ENCODE data around the gene NGDN. TPM values are rescaled to one million over a fixed set of nuclear protein-coding genes. Genes with fewer than 3 reads are reported as not detected.

Gene NGDN
- total RNA-seq, 6 donors from 2014 or later: 25.4 to 42.6 (median 35.5) TPM

DNA sequence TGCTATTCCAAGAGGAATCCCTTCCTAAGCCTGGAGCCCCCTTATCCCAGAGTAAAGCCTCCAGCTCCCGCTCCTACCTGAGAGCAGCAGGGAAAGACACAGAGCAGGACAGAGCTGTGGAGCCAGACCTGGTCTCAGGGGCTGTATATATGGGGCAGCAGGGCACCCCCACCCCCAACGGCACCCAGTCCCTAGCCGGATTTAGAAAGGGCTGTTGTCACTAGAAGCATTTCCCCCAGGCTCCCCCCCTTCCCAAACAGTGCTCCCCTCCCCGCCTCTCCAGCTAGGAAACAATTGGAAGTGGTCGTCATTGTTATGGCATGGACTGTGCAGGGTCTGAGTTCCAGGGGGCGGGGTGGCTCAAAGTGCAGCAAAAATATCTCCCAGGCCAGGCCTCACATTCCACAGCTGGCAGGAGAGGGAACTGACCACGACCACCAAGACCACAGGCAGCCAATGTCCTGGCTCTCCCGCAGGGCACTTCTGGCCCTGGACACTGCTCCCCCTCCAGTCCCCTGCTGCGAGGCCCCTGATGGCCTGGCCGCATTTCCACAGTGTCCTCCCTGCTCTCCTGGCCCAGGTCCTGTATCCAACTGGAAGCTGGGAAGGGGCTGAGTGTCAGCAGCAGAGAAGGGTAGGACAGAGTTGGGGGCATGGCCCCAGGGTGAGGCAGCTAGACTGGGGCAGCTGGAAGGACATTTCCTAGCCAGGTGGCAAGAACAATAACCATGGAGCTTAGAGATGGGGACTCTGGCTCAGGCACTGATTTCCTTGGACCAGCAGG is 33.8 kb upstream of the NGDN start, which contains the start of gene MYH7:
TSS of gene MYH7 (minus strand) at position 118 of the 784 bp plus-strand sequence. CDS start 1,928 bp downstream, outside the sequence.
- H3K4me3 ChIP-seq: no peak within 1 kb of the TSS
- no peaks in the 10 kb centered on the region for H3K36me3 ChIP-seq
- H3K4me1 ChIP-seq: no peaks in the 10 kb centered on the region
- TF ChIP-seq, protein P1, sequence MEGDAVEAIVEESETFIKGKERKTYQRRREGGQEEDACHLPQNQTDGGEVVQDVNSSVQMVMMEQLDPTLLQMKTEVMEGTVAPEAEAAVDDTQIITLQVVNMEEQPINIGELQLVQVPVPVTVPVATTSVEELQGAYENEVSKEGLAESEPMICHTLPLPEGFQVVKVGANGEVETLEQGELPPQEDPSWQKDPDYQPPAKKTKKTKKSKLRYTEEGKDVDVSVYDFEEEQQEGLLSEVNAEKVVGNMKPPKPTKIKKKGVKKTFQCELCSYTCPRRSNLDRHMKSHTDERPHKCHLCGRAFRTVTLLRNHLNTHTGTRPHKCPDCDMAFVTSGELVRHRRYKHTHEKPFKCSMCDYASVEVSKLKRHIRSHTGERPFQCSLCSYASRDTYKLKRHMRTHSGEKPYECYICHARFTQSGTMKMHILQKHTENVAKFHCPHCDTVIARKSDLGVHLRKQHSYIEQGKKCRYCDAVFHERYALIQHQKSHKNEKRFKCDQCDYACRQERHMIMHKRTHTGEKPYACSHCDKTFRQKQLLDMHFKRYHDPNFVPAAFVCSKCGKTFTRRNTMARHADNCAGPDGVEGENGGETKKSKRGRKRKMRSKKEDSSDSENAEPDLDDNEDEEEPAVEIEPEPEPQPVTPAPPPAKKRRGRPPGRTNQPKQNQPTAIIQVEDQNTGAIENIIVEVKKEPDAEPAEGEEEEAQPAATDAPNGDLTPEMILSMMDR (IDR thresholded peaks at IDR 0.05): no peak
- TF ChIP-seq POLR2A (IDR thresholded peaks at IDR 0.05): no peak
- no peak for TF ChIP-seq POLR2AphosphoS5 (IDR thresholded peaks at IDR 0.05)
- TF ChIP-seq EP300 (IDR thresholded peaks at IDR 0.05): no peak
- 50 to 54% methylated on average over 3 to 10 of the region's 10 CpGs for WGBS, 2 donors
- H3K27ac ChIP-seq: no peak within 1 kb of the TSS
- ATAC-seq (ENCODE audit: low FRiP score in 2 of 2) (no peak), DNase-seq (peak in 1 of 2 donors; percentile 4)
- H3K27me3 ChIP-seq: no peaks in the 10 kb centered on the region
- no peaks in the 10 kb centered on the region for H3K9me3 ChIP-seq

DNA sequence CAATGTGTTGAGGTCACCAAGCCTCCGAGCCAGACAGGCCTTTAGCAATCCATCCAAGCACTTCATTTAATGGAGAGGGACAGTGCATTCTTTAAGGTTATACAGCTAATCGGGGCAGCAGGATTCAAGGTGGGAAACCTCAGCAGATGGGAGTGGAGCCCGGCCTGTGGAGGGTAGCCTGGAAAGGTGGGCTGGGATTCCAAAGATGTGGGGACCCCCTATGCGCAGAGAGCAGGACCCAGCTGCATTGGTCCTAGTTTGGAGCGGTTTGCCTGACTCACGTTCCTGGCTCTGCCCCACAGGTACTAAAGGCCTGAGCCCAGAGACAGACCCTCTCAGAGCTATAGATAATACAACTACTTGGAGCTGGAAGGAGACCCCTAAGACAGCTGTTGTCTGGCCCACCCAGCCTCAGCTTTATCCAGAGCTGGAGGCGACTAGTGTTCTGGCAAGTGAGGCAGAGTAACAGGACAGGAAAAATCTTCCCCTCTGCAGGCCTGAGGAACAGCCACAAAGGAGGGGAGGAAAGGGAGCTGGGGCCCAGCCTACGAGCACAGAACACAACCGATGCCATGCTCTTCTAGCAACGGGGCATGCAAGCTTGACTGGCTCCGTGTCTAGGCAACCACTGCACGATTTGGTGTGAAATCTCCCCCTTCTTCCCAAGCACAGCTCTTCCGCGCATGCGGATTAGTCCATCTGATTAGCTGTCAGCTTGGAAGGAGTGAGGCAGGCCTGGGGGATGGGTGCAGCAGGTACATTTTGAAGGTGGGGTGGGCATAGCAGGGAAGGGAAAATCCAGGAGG is 33.0 kb upstream of the NGDN start:
- no peak for TF ChIP-seq POLR2AphosphoS5 (IDR thresholded peaks at IDR 0.05)
- TF ChIP-seq, protein P1 (IDR thresholded peaks at IDR 0.05): no peak
- no peak for TF ChIP-seq POLR2A (IDR thresholded peaks at IDR 0.05)
- TF ChIP-seq EP300 (IDR thresholded peaks at IDR 0.05): no peak
- Histone ChIP-seq H3K4me1 (no peaks in the 10 kb centered on the region), H3K9me3 (no peaks in the 10 kb centered on the region), H3K27me3 (no peaks in the 10 kb centered on the region), H3K4me3 (no peak overlapping the region), H3K36me3 (no peaks in the 10 kb centered on the region), H3K27ac (no peak overlapping the region)
- 69 to 77% methylated on average over 8 to 15 of the region's 15 CpGs for WGBS, 2 donors
- ATAC-seq (ENCODE audit: low FRiP score in 2 of 2): no peak
- no peak for DNase-seq

DNA sequence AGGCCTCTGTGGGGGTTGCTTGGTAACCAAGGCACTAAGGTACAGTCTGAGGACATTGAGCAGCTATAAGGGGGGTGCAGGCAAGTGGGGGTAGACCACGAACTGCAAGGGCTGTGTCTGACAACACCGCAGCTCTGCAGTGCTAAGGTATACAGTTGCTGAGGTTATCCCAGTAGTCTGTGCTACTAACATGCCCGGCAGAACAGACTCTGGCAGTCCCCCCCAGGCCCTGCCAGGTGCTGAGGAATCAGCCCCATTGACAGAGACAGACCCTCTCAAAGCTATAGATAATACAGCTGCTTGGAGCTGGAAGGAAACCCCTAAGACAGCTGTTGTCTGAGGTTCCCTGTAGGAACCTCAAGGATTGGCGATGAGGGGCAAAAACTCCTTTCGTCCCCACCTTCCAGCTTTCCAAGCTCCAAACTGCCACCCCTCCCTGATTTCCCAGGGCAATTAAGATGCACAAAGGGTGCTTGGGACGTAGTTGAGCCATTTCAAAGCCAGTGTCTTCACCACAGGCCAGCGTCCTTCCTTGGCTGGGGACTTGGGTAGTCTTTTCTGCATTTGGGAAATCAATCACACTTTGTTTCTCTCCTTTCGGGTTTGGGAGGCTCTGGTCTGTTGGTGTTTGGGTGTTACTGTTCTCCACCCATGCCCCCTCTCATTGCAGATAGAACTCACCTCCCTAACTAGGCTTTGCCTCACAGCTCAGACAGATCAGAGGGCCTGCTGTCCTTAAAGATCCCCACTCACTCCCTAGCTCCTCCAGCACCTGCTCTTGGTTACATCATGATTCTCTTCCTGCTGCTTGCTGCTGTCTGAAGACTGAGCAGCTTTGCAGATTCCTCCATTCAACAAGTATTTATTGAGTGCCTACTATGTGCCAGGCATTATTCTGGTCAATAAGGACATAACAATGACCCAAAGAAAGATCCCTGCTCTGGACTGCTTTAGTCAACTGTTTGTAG is 32.1 kb upstream of the NGDN start:
- DNase-seq (peak in 1 of 2 donors; percentile 18), ATAC-seq (ENCODE audit: low FRiP score in 2 of 2) (no peak)
- H3K4me3 ChIP-seq: no peak overlapping the region
- WGBS, 2 donors: 85 to 86% methylated on average over 6 to 8 of the region's 8 CpGs
- H3K27ac ChIP-seq: no peak overlapping the region
- no peaks in the 10 kb centered on the region for H3K4me1 ChIP-seq
- H3K36me3 ChIP-seq: no peaks in the 10 kb centered on the region
- no peaks in the 10 kb centered on the region for H3K27me3 ChIP-seq
- H3K9me3 ChIP-seq: no peaks in the 10 kb centered on the region
- no peak for TF ChIP-seq POLR2AphosphoS5 (IDR thresholded peaks at IDR 0.05)
- TF ChIP-seq, protein P1 (IDR thresholded peaks at IDR 0.05): no peak
- no peak for TF ChIP-seq POLR2A (IDR thresholded peaks at IDR 0.05)
- TF ChIP-seq EP300 (IDR thresholded peaks at IDR 0.05): no peak

DNA sequence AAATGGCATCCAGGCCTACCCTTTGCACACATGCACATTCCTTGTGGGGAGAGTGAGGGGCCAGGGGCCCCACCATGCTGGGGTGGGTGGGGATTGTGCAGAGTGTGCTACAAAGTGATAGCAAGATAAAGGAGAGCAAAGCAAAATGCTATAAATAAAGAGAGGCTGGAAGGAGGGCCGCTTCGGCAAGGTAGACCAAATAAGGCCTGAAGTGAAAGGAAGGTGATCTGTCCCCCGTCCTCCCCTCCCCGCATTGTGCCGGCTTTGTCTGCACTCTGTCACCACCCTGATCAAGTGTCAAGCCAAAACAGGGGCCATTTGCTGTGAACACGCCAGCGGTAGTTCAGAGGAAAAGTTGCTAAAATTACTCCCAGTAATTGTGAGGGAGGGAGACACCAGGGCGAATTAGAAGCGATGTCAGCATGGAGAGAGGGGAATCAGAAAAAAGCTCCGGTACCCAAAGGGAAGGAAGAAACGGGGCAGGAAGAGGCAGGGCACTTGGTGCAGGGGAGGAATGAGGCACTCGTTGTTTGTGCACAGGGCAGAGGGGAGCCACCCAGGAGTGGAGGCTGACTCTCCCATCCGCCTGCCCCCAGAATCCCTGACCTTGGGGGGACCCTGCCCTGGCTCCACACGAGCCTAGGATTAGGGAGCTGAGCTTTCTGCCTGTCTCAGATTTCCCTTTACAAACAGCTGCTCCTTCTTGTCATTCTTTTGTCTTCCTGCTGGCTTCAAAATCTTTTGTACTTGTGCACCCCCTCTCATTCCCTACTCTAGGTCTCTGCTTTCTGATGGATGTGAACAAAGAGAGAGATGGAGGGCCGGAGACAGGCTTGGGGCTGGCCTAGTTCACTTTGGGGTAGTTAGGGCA is 31.2 kb upstream of the NGDN start:
- 53 to 54% methylated on average over 15 of the region's 15 CpGs for WGBS, 2 donors
- no peak for TF ChIP-seq POLR2A (IDR thresholded peaks at IDR 0.05)
- no peak for TF ChIP-seq POLR2AphosphoS5 (IDR thresholded peaks at IDR 0.05)
- DNase-seq: no peak
- Histone ChIP-seq H3K9me3 (no peaks in the 10 kb centered on the region), H3K4me3 (no peak overlapping the region), H3K27ac (no peak overlapping the region), H3K4me1 (no peaks in the 10 kb centered on the region), H3K27me3 (no peaks in the 10 kb centered on the region), H3K36me3 (no peaks in the 10 kb centered on the region)
- no peak for ATAC-seq (ENCODE audit: low FRiP score in 2 of 2)
